ENCODE data around the gene RPS2. TPM values are rescaled to one million over a fixed set of nuclear protein-coding genes. Genes with fewer than 3 reads are reported as not detected.
"Not testable (repeated sequence)": the region's sequence is repeated elsewhere in the genome, so short reads cannot be mapped to it uniquely, and the experiment has no call there.

Gene RPS2
- total RNA-seq, 1 experiment from 2014 or later = 10,766 TPM

DNA sequence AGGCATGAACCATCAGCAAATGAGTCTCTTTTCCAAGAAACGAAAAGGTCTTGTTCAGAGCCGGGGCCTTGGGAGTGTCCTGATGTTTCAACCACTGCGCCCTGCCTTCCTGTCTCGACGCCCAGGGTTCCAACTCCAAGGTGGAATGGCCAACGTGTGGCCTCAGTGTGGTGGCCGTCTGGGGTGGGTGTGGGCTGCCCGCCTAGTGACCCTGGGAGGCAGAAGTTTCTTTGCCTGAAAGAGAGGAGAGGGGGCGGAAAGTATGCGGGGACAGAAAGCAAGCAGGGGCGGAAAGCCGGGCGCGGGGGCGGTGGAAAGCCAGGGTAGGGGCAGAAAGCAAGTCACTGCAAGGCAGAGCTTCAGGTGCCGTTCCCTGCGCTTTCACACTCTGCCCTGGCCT lies 25.7 kb downstream of the RPS2 start:
- in situ Hi-C loops (cut with HindIII; ENCODE audit: low pct_unique_long_range_greater_than_20kb, low sequenced_read_pairs) = no loop called here
- no peak for DNase-seq (ENCODE audit: low read depth)

DNA sequence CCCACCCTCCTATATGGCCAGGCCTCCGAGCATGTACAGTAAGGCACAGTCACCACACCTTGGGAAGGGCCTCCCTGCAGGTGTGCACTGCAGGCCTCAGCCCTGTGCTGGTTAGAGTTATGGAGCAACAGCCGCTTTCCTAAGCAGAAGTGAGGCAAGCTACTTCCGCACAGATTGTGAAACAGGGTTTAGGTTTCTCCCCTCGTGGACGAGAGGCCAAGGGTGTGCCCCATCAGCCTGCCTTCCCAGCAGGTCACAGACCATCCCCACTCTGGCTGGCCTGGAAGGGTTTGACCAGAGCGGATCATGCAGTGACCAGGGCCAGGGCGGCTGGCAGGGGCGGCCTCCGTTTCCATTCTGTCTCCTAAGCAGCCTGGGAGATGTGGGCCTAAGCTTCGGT lies 26.3 kb downstream of the RPS2 start:
- in situ Hi-C loops (cut with HindIII; ENCODE audit: low pct_unique_long_range_greater_than_20kb, low sequenced_read_pairs) = no loop called here
- no peak for DNase-seq (ENCODE audit: low read depth)

DNA sequence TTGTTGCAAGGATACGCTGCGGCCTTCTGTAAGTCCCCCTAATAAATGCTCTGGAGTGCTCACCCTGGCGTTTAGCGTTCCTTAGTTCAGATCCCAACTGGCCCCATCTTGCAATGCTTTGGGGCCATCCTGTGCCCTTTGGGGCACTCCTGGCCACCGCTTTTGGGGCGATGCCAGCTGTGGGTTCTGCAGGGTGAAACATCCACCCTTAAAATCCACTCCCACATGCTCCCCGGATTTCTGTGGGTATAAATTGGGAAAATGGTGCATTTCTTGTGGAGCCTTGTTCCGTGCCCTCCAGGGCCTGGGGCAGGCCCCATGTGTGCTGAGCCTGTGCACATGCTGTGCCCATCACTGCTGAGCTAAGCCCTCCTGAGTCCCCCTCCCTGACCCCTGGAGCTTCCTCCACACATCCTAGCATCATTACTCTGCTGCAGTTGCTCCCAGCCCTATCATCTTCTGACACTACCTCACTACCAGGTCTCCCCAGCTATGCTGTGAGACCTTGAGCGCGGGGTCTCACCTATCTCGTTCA lies 27.6 kb downstream of the RPS2 start:
- in situ Hi-C loops (cut with HindIII; ENCODE audit: low pct_unique_long_range_greater_than_20kb, low sequenced_read_pairs) = no loop called here
- DNase-seq (ENCODE audit: low read depth) = no peak

DNA sequence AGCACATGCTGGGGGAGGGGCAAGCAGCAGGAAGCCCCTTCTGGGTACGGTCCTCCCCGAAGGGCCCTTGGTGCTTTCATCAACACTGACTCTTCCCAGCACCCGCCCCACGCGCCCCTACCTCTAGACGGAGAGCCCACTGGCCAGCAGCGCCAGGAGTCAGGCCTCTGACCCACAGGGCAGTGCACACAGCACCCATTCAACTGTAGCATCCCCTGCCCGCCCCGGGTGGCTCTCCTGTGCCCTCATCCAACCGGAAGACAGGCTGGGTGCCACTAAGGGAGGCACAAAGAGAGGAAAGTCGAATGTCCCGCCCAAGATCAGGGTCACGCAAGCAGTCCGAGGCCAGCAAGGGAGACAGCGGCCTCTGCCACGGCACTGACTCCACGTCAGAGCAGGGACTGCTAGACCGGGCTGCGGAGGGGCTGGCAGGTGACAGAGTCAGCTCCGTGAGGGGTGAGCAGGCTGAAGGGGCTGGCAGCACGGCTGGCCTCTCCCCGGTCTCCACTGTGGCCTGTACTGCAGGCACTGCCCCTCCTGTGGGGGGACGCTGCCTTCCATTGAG lies 31.4 kb downstream of the RPS2 start:
- in situ Hi-C loops (cut with HindIII; ENCODE audit: low pct_unique_long_range_greater_than_20kb, low sequenced_read_pairs) = no loop called here
- no peak for DNase-seq (ENCODE audit: low read depth)

DNA sequence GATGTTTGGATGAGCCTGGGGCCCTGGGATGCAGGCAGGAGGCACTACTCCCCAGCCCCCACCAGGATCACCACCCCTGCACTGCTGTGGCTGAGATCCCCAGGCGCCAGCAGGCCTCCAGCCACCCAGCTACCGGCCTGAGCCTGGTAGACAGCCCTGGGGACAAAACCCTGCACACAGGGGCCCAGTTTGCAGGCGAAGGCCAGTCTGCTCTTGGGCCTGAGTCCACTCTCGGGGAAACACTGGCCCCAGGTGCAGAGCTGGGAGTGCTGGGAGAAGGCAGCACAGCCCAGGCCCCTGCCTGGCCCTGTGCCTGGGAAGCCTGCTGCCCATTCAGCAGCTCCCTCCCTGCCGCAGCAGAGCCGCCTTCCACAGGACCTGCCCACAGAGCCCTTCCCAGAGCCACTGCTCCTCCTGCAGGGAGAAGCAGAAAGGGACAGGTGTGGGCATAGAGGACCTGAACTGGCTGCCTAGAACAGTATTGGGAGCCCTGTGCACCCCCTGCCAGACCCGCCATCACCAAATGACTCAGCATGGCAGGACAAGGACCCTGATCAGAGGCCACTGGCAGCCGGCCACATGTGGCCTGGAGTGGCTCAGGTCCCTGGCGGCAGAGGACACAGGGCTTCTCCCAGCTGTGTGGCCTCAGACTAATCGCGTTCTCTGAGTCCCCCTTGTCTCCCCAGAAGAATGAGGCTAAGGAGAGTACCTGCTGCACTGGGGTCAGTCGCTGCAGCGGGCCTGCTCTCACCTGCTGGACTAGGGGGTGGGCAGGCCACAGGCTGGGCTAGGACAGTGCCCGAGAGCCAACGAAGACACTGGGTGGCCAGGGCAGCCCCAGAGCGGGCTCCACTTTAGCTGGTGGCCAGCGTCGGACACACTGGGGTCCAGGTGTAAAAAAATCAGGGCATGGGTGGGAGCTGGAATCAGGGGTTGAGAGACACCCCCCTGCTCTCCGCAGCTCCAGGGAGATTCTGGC lies 32.3 kb downstream of the RPS2 start:
- in situ Hi-C loops (cut with HindIII; ENCODE audit: low pct_unique_long_range_greater_than_20kb, low sequenced_read_pairs) = no loop called here
- DNase-seq (ENCODE audit: low read depth) = peak; percentile 71

DNA sequence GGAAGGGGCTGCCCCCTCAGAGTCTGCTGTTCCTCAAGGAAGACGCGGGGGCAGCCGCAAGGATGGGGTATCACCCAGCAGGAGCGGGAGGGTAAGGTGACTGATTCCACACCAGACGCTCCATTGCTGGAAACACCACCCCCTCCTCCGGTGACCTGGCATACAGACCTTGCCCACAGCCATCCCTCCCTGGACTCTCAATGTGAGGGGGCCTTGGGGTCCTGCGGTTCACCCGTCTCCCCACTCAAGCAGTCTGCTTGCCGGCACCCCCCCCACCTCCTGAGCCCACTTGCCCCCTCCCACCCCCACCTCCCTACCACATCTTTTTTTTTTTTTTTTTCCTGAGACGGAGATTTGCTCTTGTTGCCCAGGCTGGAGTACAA lies 34.3 kb downstream of the RPS2 start:
- in situ Hi-C loops (cut with HindIII; ENCODE audit: low pct_unique_long_range_greater_than_20kb, low sequenced_read_pairs) = no loop called here

DNA sequence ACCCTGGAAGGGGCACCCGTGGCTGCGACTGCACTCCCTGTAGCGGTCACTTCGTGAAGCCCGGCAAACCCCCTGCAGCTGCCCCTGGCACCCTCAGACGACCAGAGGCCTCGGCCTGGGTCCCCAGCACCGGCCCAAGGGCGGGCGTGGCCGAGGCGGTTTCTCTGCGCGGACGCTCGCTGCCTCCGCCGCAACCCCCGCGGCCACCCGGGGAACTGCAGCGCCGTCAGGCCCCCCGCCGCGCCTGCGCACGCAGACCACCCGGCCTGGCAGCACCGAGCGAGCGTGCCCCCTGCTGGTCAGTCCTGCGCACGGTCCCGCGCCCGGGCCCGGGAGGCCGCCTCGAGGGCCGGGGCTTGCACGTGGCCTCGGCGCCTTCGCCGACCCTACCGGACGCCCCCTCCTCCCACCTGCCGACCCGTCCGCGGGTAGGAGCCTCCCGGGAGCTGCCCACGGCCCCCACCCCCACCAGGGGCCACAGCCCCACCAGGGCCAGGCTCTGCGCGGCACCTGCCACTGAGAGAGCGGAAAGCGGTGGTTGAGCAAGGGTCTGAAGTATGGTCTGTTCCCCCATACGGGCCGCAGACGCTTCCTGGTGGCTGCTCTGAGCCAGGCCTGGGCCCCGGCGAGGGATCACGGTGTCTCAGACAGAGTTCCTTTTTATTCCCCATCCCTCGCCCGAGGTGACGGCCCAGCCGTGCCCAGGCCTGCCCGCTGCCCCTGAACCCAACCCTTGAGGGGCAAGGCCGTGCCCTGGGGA lies 34.9 kb downstream of the RPS2 start:
- in situ Hi-C loops (cut with HindIII; ENCODE audit: low pct_unique_long_range_greater_than_20kb, low sequenced_read_pairs) = no loop called here
- DNase-seq (ENCODE audit: low read depth) = peak; percentile 83

More for the DNA sequence above, 34.3 kb downstream of the RPS2 start:
- no peak for DNase-seq (ENCODE audit: low read depth)

DNA sequence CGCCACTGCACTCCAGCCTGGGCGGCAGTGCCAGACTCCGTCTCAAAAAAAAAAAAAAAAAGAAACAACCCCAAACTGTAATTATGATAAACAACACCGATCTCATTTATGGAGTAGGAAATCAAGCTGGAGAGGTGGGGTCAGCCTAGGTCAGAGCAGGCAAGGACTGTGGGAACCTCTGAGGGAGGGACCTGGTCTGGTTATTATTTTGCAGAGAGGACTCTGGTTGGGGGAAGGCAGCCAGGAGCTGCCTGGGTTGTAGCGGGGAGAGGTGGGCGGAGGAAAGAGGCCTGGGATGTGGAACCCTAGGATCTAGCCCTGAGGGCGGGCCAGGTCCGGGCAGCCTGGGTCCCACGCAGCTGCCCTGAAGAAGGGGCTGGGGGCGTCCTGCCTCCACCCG lies 35.5 kb downstream of the RPS2 start:
- in situ Hi-C loops (cut with HindIII; ENCODE audit: low pct_unique_long_range_greater_than_20kb, low sequenced_read_pairs) = no loop called here

DNA sequence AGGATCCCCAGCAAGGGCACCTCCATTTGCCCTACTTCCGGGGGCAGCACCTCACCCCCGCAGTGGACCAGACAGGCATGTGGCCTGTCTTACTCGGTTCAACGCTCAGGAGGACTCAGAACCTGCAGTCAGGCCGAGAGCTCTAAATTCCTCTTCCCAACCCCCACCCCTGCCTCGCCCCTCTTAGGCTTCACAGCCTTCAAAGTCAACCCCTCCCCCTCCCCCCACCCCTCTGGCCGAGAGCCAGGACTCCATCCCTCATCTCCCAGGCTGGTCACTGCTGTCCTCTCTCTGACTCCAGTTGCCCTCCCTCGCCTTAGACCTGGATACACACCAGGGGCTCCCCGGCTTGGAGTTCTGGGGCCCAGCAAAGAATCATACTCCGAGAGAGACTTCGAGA lies 38.4 kb downstream of the RPS2 start:
- in situ Hi-C loops (cut with HindIII; ENCODE audit: low pct_unique_long_range_greater_than_20kb, low sequenced_read_pairs) = no loop called here
- DNase-seq (ENCODE audit: low read depth) = peak; percentile 68

More for the DNA sequence above, 35.5 kb downstream of the RPS2 start:
- DNase-seq (ENCODE audit: low read depth) = peak; percentile 74

DNA sequence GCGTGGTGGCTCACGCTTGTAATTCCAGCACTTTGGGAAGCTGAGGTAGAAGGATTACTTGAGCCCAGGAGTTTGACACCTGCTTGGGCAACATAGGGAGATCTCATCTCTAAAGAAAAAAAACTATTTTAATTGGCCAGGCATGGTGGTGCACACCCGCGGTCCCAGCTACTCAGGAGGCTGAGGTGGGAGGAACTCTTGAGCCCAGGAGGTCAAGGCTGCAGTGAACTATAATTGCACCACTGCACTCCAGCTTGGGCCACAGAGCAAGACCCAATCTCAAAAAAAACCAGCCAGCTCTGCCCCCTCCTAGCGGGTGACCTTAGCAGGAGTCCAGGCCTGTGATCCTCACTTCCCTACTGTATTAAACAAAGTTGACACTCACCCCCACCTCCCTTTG lies 40.5 kb downstream of the RPS2 start:
- no peak for DNase-seq (ENCODE audit: low read depth)
- in situ Hi-C loops (cut with HindIII; ENCODE audit: low pct_unique_long_range_greater_than_20kb, low sequenced_read_pairs) = no loop called here

DNA sequence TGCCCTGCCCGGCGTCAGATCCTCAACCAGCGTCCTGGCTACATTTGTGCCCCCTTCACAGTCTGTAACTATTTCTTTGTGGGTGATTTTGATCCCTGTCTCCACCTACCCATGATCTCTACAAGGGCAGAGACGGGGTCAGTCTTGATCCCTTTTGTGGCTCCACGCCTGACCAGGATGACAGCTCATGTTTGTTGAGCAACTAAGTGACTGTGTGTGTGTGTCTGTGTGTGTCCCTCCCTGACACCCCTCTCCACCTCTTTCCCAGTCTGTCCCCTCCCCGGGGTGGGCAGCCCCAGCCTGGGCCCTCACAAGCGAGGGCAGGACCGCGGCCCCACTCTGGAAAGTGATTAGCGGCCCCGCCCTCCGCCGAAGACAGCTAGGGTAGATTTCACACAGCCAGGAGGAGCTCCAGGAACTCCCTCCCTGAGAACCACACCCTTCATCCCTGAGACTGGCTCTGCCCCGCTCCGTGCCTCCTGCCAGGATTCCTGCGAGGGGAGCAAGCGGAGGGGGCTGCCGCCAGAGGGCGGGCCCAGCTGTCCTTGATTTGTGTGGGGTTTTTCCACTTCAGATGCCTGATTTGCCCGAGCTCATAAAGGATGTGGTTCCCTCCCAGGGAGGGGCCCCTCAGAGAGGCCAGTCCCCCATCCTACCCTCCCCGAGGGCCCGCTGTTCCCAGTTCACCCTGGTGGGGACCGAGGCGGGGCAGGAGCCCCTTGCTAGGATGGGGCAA lies 41.2 kb downstream of the RPS2 start:
- peak; percentile 93 for DNase-seq (ENCODE audit: low read depth)
- in situ Hi-C loops (cut with HindIII; ENCODE audit: low pct_unique_long_range_greater_than_20kb, low sequenced_read_pairs) = no loop called here

DNA sequence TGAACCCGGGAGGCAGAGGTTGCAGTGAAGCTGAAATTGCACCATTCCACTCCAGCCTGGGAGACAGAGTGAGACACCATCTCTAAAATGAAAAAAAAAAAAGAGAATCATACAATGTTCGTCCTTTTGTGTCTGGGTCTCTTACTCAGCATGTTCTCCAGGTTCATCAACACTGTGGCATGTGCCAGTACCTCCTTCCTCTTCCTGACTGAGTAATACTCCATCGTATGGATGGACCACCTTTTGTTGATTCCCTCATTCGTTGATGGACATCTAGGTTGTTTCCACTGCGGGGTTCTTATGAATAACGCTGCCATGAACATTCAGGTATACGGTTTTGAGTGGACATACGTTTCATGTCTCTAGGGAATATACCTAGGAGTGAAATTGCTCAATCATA lies 42.3 kb downstream of the RPS2 start:
- DNase-seq (ENCODE audit: low read depth) = no peak
- in situ Hi-C loops (cut with HindIII; ENCODE audit: low pct_unique_long_range_greater_than_20kb, low sequenced_read_pairs) = no loop called here

DNA sequence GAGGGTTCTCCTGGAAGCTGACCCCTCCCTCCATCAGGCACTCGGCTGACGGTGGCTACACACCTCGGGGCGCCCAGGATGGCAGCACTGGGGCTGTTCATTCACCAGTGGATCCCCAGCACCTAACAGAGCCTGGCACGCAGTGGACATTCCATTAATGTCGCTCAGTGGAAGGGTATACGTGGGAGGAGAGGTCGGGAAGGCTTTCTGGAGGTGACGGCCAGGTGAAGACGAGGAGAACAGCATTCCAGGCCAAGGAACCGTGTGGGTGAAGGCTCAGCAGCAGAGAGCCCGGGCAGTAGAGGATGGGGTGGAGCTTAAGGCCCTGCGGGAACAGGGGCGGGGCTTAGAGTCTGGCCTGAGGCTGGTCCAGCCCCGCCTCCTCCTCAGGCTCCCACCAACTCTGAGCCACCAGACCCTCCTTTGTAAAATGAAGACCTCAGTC lies 43.9 kb downstream of the RPS2 start:
- DNase-seq (ENCODE audit: low read depth) = peak; percentile 52
- in situ Hi-C loops (cut with HindIII; ENCODE audit: low pct_unique_long_range_greater_than_20kb, low sequenced_read_pairs) = no loop called here

DNA sequence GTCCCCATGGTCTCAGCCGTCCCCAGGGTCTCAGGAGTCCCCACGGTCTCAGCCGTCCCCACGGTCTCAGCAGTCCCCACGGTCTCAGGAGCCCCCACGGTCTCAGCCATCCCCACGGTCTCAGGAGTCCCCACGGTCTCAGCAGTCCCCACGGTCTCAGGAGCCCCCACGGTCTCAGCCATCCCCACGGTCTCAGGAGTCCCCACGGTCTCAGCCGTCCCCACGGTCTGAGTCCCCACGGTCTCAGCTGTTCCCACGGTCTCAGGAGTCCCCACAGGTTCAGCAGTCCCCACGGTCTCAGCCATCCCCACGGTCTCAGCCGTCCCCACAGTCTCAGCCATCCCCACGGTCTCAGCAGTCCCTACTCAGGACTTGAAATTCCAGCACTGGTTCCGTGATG lies 44.5 kb downstream of the RPS2 start:
- in situ Hi-C loops (cut with HindIII; ENCODE audit: low pct_unique_long_range_greater_than_20kb, low sequenced_read_pairs); DNase-seq (ENCODE audit: low read depth): not testable (repeated sequence)

DNA sequence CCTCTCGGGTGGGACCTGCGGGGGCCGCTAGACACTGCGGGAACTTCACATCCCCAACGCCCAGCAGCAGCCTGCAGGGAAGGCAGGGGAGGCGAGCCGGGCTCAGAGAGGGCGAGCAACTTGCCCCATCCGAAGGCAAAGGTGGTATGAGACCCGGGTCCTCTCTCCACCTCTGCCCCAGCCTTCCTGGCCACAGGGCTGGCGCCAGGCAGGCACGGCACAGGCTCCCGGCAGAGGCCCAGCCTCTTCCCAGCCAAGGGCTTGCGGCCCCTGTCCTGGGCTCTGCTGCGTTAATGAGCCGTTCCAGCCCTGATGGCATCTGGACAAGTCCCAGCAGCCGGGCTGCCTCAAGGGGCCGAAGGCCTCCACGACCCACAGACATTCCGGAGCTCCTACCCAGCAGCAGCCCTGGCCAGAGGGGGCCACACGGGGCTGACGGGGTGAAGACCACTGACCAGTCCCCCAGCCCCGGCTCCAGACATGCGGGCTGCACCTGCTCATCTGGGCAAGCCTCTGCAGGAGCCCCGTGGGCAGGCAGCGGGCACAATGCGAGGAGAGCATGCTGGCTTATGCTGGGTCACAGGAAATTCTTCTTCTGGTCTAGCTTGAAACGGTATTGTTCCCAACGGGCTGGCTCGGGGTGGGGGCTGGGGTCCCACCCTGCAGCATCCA lies 45.2 kb downstream of the RPS2 start:
- DNase-seq (ENCODE audit: low read depth) = no peak
- in situ Hi-C loops (cut with HindIII; ENCODE audit: low pct_unique_long_range_greater_than_20kb, low sequenced_read_pairs) = no loop called here

DNA sequence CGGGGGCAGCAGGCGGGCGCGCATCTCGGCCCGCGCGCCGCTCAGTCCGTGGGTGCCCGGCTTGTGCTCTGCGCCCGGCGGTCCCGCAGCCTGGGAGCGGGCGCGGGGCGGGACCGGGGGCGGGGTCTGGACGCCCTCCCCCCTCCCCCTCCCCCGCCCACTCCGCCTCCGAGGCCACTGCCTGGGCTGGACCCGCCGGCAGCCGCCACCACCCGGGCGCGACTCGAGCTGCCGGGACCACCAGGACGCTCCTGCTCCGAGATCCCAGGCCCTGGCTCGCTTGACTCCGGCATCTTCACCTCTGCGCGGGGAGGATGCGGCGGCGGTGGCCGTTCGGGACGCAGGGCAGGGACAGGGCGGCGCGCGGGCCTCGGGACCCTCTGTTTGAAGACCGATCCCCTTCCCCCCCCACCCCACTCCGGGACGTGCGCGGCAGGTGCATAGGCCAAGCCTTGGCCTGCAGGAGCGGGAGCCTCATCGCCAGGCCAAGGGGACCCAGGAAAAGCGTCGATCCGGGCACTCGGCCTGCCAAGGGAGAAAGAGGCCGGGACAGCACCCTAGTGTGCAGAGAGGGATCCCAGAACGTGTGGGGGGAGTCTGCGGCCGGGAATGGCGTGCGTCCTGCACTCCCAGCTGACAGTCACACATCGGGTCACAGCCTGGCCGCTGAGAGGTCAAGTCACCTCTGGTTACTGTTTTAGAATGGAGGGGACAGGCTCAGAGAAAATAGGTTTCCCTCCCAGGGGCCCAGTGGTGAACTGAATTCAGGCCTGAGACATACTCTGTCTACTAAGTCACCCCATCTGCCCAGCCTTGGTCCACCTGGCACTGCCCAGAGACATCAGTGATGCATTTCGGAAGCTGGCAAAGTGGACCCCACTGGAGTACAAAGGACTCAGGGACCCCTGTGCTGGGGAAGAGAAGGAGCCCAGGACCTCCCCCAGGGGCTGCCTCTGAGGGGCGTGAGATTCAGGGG lies 46.0 kb downstream of the RPS2 start, which contains the start of gene HS3ST6:
Gene HS3ST6 (minus strand): TSS at position 65 of the 976 bp plus-strand sequence. CDS start 92 bp downstream, outside the sequence.
- DNase-seq (ENCODE audit: low read depth) = no peak
- in situ Hi-C loops (cut with HindIII; ENCODE audit: low pct_unique_long_range_greater_than_20kb, low sequenced_read_pairs) = no loop called here

Data from Caki2 (cell line).